GM12878 (cell line): Measurements from ENCODE around the gene FILIP1L.

Source experiments
- CTCF ChIP-seq, 3 experiments: IDR thresholded peaks in 2 of 3; conservative IDR thresholded peaks in 1 of 3; 2 replicates each; pipeline ENCODE4 v1.5.1; 2011; ENCODE audit warnings: low read depth in 3 of 3, low read length in 3 of 3, mild to moderate bottlenecking in 3 of 3, control low read depth in 2 of 3, moderate library complexity in 2 of 3, inconsistent platforms in 1 of 3, mixed read lengths in 1 of 3; ENCODE audit not compliant: control insufficient read depth in 2 of 3, insufficient read depth in 1 of 3; ENCODE audit errors: extremely low read depth in 1 of 3
- EED ChIP-seq: sonication (generic); IDR thresholded peaks from 2 replicates; pipeline ENCODE4 v1.6.1; 2016; ENCODE audit warnings: antibody characterized with exemption, low read depth

GRCh38 chr3:99895703-99896441 is 218.4 kb downstream of the FILIP1L start:
- no peak for TF ChIP-seq EED
- TF ChIP-seq CTCF (IDR thresholded peaks at IDR 0.05 in 2 of 3, conservative IDR thresholded peaks at IDR 0.05 in 1 of 3; ENCODE audit: control insufficient read depth in 2 of 3, extremely low read depth in 1 of 3, insufficient read depth in 1 of 3, low read depth in 3 of 3, low read length in 3 of 3), result no peak
